K562 (cell line): ENCODE data around the gene FAM240A. TPM values are rescaled to one million over a fixed set of nuclear protein-coding genes. Genes with fewer than 3 reads are reported as not detected.

ENCODE experiments used
- CEBPB ChIP-seq: fragments of 450-650 bp; IDR thresholded peaks from 2 replicates; pipeline ENCODE4 v1.6.1; 2016; ENCODE audit warnings: missing genetic modification characterization, missing compliant biosample characterization
- EHMT2 ChIP-seq: fragments of 450-650 bp; IDR thresholded peaks from 2 replicates; pipeline ENCODE4 v1.6.1; 2018; ENCODE audit warnings: antibody characterized with exemption
- EP300 ChIP-seq: IDR thresholded peaks from 2 replicates; pipeline ENCODE4 v1.6.1; 2012; ENCODE audit warnings: low read length, improper control_type of control experiment
- ETV1 ChIP-seq: fragments of 450-650 bp; conservative IDR thresholded peaks from 2 replicates; pipeline ENCODE4 v1.6.1; 2016; ENCODE audit warnings: missing genetic modification characterization, control low read depth, low read depth, missing compliant biosample characterization
- HNRNPLL ChIP-seq: fragments of 200-400 bp; formaldehyde crosslinking; IDR thresholded peaks from 2 replicates; pipeline ENCODE4 v1.6.1; 2017; ENCODE audit warnings: low read length, low read depth, mild to moderate bottlenecking; ENCODE audit not compliant: poor library complexity, severe bottlenecking
- L3MBTL2 ChIP-seq: fragments of 450-650 bp; IDR thresholded peaks from 2 replicates; pipeline ENCODE4 v1.6.1; 2016; ENCODE audit warnings: mild to moderate bottlenecking, moderate library complexity
- LCOR ChIP-seq: sonication (generic); formaldehyde crosslinking; IDR thresholded peaks from 2 replicates; pipeline ENCODE4 v1.8.0; 2022; ENCODE audit warnings: mild to moderate bottlenecking, missing genetic modification reagents
- NONO ChIP-seq, 2 experiments: fragments of 200-400 bp in 1 of 2; fragments of 450-650 bp in 1 of 2; formaldehyde crosslinking in 1 of 2; IDR thresholded peaks; 2 replicates each; pipeline ENCODE4 v1.6.1; 2017; ENCODE audit warnings: low read depth in 2 of 2, mild to moderate bottlenecking in 2 of 2, moderate library complexity in 2 of 2, low read length in 1 of 2
- SAP30 ChIP-seq: fragments of 200-600 bp; sonication (generic); IDR thresholded peaks from 2 replicates; pipeline ENCODE4 v1.6.1; 2012; ENCODE audit warnings: borderline replicate concordance, low read depth, mild to moderate bottlenecking, moderate library complexity, low read length, control low read depth, inconsistent platforms; ENCODE audit not compliant: insufficient read depth, poor library complexity, severe bottlenecking
- SP2 ChIP-seq: IDR thresholded peaks from 2 replicates; pipeline ENCODE4 v1.6.1; 2011; ENCODE audit warnings: mild to moderate bottlenecking, low read depth, low read length, moderate library complexity; ENCODE audit not compliant: poor library complexity, severe bottlenecking; ENCODE audit errors: extremely low read depth
- ZNF133 ChIP-seq: fragments of 250-450 bp; sonication (Bioruptor Pico); IDR thresholded peaks from 2 replicates; pipeline ENCODE4 v1.4.0; 2020; ENCODE audit warnings: mild to moderate bottlenecking
- ZNF239 ChIP-seq: fragments of 250-450 bp; sonication (Bioruptor Pico); IDR thresholded peaks from 2 replicates; pipeline ENCODE4 v1.4.0; 2020; ENCODE audit warnings: mild to moderate bottlenecking
- ZNF253 ChIP-seq: fragments of 250-450 bp; sonication (Bioruptor Pico); conservative IDR thresholded peaks from 2 replicates; pipeline ENCODE4 v1.6.1; 2021; ENCODE audit warnings: mild to moderate bottlenecking
- polyA plus RNA-seq, 8 experiments: library from polyadenylated mRNA; depleted of rRNA in 4 of 8; stranded (reverse) in 5 of 8; unstranded in 3 of 8; fragments of >200 nt; fragmentation: Nextera tagmentation in 2 of 8; fragmentation: Illumina TruSeq in 1 of 8; extraction: Ambion mirVana in 2 of 8; extraction: Trizol in 1 of 8; gene quantifications; 2 replicates each; pipeline versions ENCODE4 v1.2.1 to v1.2.3, GENCODE V29; 2011 to 2014; ENCODE audit warnings: inconsistent platforms in 1 of 8, missing spikeins in 1 of 8
- total RNA-seq, 7 experiments: library from RNA; depleted of rRNA in 6 of 7; stranded (reverse); fragments of >200 nt in 6 of 7; fragmentation: Illumina TruSeq in 2 of 7; extraction: Trizol in 2 of 7; gene quantifications; 2 replicates each; pipeline versions ENCODE4 v1.2.1 to v1.2.3, GENCODE V29; 2011 to 2021; ENCODE audit warnings: low replicate concordance in 1 of 7
- TF ChIP-seq, protein P1 (sequence below): fragments of 450-650 bp; conservative IDR thresholded peaks from 2 replicates; pipeline ENCODE4 v1.6.1; 2016; ENCODE audit warnings: missing genetic modification characterization, low read depth, mild to moderate bottlenecking, control low read depth, missing compliant biosample characterization
- TF ChIP-seq, protein P2 (sequence below): fragments of 250-450 bp; sonication (Bioruptor Pico); IDR thresholded peaks from 2 replicates; pipeline ENCODE4 v1.4.0; 2020; ENCODE audit warnings: mild to moderate bottlenecking, moderate library complexity, borderline replicate concordance
- TF ChIP-seq, protein P3 (sequence below), 2 experiments: IDR thresholded peaks; 2 replicates each; pipeline ENCODE4 v1.6.1; 2012; ENCODE audit warnings: improper control_type of control experiment in 2 of 2, low read depth in 2 of 2, low read length in 2 of 2, borderline replicate concordance in 1 of 2

Gene FAM240A
- total and polyA plus RNA-seq, 9 of the 15 experiments (the other 6 are each of a cell fraction or from before 2014, with no cell fraction given): not detected

DNA sequence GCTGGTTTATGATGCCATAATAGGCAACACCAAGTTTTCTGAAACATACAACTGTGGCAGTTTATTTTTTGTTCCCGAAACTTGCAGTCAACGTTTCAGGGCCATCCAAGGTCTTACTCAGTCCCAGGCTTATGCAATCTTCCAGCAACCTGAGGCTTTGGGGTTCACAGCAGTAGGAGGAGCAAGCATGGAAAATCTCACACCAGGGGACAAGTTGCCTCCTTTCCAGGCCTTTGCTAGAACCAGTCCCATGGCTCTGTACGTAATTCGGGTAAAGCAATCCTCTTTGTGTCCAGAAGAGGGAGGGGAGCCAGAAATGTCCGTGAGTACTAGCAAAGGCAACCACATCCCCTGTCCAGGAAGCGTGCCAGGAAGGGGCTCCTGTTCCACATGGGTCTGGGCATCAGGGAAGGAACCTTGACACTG is 4.7 kb upstream of the FAM240A start (continued):
- TF ChIP-seq, protein P1, sequence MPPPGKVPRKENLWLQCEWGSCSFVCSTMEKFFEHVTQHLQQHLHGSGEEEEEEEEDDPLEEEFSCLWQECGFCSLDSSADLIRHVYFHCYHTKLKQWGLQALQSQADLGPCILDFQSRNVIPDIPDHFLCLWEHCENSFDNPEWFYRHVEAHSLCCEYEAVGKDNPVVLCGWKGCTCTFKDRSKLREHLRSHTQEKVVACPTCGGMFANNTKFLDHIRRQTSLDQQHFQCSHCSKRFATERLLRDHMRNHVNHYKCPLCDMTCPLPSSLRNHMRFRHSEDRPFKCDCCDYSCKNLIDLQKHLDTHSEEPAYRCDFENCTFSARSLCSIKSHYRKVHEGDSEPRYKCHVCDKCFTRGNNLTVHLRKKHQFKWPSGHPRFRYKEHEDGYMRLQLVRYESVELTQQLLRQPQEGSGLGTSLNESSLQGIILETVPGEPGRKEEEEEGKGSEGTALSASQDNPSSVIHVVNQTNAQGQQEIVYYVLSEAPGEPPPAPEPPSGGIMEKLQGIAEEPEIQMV (tag): no peak
- TF ChIP-seq HNRNPLL (peak; percentile 19), LCOR (CRISPR knock-in tag) (no peak), NONO (IDR thresholded peaks at IDR 0.05; ENCODE audit: low read depth in 2 of 2, low read length in 1 of 2) (no peak), SAP30 (no peak), ZNF133 (no peak), EHMT2 (no peak), EP300 (peak; percentile 62), CEBPB (peak; percentile 51; the same call in 1 of the 2 replicates), SP2 (no peak), L3MBTL2 (peak; percentile 54; the same call in 1 of the 2 replicates), ZNF239 (CRISPR knock-in tag) (peak; percentile 54; the same call in 1 of the 2 replicates), ETV1 (tag) (0 out of 2 replicates have a peak, but pooled peaks have one; percentile 39), ZNF253 (CRISPR knock-in tag) (no peak)
- TF ChIP-seq, protein P2, sequence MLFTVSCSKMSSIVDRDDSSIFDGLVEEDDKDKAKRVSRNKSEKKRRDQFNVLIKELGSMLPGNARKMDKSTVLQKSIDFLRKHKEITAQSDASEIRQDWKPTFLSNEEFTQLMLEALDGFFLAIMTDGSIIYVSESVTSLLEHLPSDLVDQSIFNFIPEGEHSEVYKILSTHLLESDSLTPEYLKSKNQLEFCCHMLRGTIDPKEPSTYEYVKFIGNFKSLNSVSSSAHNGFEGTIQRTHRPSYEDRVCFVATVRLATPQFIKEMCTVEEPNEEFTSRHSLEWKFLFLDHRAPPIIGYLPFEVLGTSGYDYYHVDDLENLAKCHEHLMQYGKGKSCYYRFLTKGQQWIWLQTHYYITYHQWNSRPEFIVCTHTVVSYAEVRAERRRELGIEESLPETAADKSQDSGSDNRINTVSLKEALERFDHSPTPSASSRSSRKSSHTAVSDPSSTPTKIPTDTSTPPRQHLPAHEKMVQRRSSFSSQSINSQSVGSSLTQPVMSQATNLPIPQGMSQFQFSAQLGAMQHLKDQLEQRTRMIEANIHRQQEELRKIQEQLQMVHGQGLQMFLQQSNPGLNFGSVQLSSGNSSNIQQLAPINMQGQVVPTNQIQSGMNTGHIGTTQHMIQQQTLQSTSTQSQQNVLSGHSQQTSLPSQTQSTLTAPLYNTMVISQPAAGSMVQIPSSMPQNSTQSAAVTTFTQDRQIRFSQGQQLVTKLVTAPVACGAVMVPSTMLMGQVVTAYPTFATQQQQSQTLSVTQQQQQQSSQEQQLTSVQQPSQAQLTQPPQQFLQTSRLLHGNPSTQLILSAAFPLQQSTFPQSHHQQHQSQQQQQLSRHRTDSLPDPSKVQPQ (CRISPR knock-in tag): no peak
- TF ChIP-seq, protein P3, sequence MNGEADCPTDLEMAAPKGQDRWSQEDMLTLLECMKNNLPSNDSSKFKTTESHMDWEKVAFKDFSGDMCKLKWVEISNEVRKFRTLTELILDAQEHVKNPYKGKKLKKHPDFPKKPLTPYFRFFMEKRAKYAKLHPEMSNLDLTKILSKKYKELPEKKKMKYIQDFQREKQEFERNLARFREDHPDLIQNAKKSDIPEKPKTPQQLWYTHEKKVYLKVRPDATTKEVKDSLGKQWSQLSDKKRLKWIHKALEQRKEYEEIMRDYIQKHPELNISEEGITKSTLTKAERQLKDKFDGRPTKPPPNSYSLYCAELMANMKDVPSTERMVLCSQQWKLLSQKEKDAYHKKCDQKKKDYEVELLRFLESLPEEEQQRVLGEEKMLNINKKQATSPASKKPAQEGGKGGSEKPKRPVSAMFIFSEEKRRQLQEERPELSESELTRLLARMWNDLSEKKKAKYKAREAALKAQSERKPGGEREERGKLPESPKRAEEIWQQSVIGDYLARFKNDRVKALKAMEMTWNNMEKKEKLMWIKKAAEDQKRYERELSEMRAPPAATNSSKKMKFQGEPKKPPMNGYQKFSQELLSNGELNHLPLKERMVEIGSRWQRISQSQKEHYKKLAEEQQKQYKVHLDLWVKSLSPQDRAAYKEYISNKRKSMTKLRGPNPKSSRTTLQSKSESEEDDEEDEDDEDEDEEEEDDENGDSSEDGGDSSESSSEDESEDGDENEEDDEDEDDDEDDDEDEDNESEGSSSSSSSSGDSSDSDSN (IDR thresholded peaks at IDR 0.05; ENCODE audit: borderline replicate concordance in 1 of 2, low read depth in 2 of 2, low read length in 2 of 2): 0 out of 4 replicates have a peak, but pooled peaks of 1 of the 2 experiments have one; percentile 31
